Left renal cortex interstitium (tissue), 4 donors: ENCODE results near the gene RANBP9. TPM values are rescaled to one million over a fixed set of nuclear protein-coding genes. Genes with fewer than 3 reads are reported as not detected.

Experiments
- DNase-seq, 4 donors: peaks; one replicate each; pipeline ENCODE4 v3.0.0-alpha.2; 2013; ENCODE audit warnings: low read depth in 4 of 4, low spot score in 2 of 4, missing footprints in 1 of 4
- polyA plus RNA-seq, 4 donors: library from polyadenylated mRNA; unstranded; fragments of 120-200 nt; gene quantifications; one replicate each; pipeline ENCODE4 v1.2.1, GENCODE V29; 2013; ENCODE audit not compliant: insufficient read length in 4 of 4

Gene RANBP9
- polyA plus RNA-seq, 4 donors, result 42.5 to 48.3 (median 47.6) TPM

DNA sequence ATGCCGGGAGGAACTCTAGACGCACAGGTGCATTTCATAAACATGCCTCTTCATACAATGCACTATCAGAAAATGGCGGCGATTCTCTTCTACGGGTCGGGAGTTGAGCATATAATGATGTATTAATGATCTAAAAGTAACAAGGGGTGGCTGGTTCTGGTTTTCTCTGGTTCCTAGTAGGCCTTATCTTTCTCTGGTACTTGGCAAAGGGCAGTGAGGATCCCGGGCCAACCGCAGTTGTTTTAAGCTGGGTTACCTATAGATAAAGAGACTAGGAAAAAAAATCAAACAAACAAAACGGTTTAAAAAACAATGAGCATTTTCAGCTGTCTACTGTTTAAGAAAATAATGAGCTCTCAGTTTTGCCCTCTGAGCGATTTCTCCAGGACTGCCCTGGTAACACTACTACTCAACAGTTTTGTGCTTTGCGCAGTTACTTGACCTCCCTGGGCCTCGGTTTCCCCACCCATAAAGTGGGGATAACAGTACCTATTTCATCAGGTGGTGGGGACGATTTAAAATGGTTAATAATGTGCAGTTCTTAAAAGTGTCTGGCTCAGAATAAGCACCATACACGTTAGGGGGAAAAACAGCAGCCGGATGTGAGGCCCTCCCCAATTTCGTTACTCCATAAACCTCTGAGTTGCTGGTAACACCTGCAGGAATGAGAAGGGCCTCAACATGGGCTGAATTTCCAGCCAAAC lies 138.5 kb downstream of the RANBP9 start:
- no peak for DNase-seq

DNA sequence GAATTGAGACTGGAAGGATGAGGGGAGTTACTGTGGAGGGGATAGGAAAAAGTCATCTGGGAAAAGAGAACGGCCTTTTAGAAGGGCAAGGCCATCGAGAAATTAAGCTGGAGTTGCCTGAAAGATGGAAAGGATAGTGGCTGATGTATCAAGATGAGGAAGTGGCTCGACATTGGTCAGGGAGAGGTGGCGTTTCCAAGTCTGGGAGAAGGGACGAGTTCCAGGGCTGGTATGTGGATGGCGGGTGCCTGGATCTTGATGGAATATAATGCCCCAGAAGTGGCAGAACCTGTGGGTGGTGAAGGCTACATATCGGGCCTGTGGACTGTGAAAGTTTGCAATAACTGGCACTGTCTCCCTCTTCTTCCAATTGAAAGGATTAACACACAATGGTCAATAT lies 139.4 kb downstream of the RANBP9 start:
- no peak for DNase-seq

Other genes starting within 250 kb of the RANBP9 start
- 1 to 10 TPM; 1.1 to 2.0 (median 1.9) TPM for gene GFOD1, start 224.2 kb downstream of the RANBP9 start, polyA plus RNA-seq
- 10 to 100 TPM; 17.2 to 24.7 (median 21.7) TPM for gene SIRT5, start 137.2 kb downstream of the RANBP9 start, polyA plus RNA-seq
- gene NOL7, start 96.5 kb downstream of the RANBP9 start, polyA plus RNA-seq, result 10 to 100 TPM; 78.3 to 95.1 (median 89.8) TPM
- 10 to 100 TPM; 49.2 to 62.2 (median 54.1) TPM for gene MCUR1, start 102.7 kb upstream of the RANBP9 start, polyA plus RNA-seq
- 1 to 10 TPM; 2.6 to 3.5 (median 2.9) TPM for gene RNF182, start 213.1 kb upstream of the RANBP9 start, polyA plus RNA-seq